ENCODE measurements around the gene TNFRSF11A.

Gene TNFRSF11A

DNA sequence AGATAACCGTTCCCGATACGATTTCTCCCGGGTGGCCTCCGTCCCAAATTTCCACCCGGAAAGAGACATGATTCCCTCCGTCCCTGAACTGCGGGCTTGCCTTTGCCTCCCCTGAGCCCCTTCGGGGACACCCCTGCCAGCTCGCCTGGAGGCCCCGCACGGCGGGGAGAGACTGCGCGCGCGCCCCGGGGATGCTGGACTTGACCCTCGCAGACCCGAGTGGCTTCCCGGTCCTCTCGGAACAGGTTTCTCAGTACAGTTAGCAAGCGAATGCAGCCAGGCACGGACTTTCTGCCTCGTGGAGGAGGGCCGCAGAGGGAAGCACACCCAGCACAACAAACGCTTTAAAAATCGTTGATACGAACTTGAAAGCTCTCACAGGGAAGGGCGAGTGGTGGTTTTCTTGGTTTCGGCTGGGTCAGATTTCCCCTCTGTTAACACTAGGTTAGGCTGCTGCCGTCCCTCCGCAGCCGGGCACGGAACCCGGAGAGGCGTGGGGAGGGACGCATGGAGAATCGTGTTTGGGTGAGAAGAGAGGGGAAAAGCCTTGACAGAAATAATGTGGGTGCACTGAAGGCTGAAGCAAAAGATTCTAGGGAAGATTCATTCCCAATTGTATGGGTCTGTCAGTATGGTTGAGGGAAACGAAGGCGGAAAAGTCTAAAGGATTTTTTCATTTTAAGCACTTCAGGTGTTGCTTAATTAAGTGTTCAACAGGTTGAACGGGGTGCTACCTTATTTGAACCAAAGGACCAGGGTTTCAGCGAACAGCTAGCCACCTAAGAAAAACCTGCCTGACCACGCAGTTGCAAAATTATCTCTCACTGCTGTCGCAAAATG, 916 bp downstream of the TNFRSF11A start:
- peak; percentile 21 to 82 (median 82) for DNase-seq

DNA sequence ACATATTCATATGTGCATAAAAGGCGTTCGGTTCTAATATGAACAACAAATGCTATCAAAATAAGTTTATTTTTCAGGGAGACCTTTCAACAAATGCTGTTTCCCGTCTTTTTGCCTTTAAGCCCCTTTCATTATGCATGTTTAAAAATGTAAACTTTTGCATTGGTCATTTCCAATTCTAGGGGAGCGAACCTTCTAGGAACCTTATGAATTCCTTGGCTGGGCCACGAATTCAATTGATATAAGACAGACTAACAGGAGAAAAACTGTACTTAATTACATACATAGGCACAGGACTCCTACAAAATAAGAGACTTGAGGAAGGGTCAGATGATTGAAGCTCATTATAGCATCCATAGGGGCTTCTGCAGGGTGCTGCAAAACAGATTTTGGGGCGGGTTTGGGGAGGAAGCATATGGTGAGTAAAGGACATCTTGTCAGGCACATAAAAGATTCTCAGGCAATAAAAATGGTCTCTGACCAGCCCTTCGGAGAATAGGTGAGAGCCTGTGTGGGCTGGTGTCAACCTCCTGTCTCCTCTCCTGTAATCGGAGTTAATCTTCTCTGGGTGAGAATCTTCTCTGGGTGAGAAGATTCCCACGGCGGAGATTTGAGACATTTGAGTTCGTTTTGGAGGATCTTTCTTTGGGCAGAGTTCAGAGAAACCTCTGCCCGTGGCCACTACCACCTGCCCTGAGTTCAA, 1.7 kb downstream of the TNFRSF11A start:
- DNase-seq: peak in 1 of 3 experiments; percentile 61

GRCh38 chr18:62327977-62328376, 2.9 kb downstream of the TNFRSF11A start:
- DNase-seq: no peak

DNA sequence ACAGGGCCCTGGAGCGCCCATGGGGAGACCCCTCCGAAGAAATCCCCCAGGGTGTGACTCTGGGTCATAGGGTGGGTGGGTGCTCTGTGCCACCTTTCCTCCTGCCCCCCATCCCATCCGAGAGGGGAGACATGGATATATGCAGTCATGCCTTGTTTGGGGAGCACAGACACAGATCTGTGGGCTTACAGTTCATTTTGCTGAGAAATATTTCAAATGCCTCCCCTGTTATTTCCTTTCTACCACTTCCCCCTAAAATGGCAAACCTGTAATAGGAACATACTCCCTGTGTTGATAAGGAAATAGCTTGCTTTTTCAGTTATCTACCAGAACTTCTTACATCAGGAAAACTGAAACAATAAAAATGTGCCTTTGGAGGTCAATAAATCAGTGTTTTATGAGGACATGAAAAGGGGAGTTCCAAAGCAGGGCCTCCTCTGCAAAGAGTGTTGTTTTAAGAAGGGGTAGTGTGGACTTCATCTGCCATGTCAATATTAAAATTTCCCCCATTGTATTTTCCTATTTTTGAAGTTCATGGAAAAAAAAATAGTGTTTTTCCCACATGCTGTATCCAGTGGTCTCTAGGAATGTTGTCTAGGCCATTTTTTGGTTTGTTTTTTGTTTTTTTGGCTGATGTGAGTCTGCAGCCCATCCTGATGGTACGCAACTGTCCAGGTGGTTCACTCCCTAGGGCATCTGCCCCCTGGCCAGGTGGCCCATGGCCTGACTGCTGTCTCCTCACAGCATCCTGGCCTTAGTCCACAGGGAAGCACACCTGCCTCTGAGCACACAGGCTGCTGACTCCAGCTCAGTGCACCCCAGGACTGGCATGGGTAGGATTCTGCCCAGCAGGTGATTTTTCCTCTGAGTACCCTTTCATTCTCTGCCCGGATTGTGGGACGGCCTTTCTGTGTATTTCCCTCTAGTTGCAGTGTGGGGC, 3.7 kb downstream of the TNFRSF11A start:
- peak in 2 of 3 experiments; percentile 26 to 52 for DNase-seq

- DNase-seq: no peak
Measured at GRCh38 chr18:62329691-62330454, 4.8 kb downstream of the TNFRSF11A start.

GRCh38 chr18:62330650-62331049, 5.5 kb downstream of the TNFRSF11A start:
- no peak for DNase-seq

- no peak for DNase-seq
Measured at GRCh38 chr18:62331581-62332356, 6.7 kb downstream of the TNFRSF11A start.

- DNase-seq: no peak
Measured at GRCh38 chr18:62332431-62332830, 7.3 kb downstream of the TNFRSF11A start.

DNA sequence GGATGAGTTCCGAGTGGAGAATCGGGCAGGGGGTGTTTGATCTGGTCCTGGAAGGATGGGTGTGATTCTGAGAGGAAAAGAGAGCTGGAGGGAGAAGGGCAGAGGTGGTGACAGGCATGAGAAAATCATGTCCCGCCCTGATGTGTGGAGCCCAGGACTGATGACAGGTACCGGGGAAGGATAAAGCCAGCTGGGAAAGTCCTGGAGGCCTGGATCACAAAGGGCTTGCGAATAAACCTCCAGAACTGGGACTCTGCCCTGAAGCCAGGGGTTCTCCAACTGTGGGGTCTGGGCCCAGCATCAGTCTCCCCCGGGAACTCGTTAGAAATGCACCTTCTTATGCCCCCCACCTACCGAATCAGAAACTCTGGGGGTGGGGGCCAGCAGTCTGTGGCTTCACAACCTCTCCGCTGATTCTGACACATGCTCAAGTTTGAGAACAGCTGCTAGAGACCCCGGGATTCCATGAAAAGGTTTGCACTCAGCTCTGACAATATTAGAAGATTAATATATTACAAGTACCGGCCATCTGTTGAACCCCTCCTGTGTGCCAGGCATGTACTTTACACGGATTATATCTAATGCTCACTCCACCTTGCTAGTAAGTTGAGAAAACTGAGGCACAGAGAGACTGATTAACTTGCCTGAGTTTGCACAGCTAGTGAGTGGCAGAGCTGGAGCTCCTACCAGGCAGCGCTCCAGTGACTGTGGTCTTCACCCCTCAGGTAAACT, 8.0 kb downstream of the TNFRSF11A start:
- no peak for DNase-seq

DNA sequence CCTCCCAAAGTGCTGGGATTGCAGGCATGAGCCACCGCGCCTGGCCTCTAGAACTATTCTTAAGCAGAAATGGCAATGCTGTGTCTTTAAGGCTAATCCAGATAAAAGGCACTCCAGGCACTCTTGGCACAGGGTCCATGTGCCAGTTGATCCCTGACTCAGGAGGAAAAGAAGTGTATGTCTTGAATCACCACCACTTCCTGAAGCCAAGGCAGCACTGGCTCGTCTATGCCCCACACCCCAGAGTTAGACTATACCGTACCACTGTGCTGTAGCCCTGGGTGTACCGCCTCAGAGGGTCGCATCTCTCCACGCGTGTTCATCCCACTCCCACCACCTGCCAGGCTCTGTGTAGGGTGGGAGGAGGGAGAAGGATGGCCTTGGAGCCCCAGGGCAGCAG, 9.0 kb downstream of the TNFRSF11A start:
- no peak for DNase-seq

DNA sequence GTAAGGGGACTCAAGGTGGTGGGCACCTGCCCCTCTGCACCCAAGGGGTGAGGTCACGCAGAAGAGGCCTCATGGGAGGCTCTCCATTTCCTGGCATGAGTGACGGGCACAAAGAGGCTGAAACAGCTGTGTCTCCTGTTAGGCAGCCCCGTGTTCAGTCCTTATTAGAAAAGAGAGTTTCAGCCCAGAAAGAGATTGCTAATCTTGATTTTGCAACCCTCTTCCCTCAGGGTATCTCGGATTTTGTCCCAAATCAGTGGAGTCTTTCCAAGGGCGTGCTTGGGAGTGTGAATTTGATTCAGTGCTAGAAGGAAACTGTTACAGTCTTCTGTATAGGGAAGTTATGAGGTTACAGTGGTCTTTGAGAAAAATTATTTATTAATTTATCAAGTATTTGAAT, 10.4 kb downstream of the TNFRSF11A start:
- DNase-seq: no peak

GRCh38 chr18:62336618-62337017, 11.5 kb downstream of the TNFRSF11A start:
- no peak for DNase-seq

DNA sequence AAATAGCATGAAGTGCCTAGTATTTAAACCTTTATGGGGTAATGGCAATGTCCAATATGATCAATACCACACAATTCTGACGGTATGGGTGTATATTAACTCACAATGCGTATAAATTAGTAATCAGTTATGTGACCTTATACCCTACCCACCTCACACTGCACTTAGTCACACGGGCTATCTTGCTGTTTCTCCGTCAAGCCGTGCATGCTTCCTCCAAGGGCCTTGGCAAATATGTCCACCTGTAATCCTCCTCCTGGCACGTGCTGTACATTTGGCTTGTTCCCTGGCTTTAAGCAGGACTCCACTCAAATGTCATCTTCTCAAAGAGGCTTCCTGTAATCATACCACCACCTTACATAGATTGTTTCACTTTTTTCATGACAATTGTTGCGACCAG, 12.2 kb downstream of the TNFRSF11A start:
- no peak for DNase-seq

DNA sequence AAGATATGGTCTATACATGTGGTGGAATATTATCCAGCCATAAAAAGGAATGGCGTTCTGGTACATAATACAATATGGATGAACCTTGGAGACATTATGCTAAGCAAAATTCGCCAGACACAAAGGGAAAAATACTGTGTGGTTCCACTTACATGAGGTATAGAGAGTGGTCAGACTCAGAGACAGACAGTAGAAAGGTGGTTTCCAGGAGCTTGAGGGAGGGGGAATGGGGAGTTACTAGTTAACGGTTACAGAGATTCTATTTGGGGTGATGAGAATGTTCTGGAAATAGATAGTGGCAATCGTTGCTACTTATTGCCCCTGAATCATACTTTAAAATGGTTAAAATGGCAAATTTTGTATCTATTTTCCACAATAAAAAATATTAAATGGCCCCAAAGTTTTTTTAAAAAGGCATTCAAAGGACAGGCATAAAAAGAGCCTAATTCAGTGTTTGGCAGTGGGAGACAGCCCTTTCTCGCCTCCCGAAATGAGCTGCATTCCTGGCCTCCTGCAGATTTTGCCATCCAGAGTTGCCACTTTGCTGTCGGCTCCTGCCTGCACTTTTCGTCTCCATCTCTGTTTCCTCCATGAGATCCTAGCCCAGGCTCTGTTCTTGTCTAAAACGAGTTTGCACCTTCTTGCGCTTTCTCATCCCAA, 13.5 kb downstream of the TNFRSF11A start:
- no peak for DNase-seq

- no peak for DNase-seq
Measured at GRCh38 chr18:62339106-62339988, 14.2 kb downstream of the TNFRSF11A start.

DNA sequence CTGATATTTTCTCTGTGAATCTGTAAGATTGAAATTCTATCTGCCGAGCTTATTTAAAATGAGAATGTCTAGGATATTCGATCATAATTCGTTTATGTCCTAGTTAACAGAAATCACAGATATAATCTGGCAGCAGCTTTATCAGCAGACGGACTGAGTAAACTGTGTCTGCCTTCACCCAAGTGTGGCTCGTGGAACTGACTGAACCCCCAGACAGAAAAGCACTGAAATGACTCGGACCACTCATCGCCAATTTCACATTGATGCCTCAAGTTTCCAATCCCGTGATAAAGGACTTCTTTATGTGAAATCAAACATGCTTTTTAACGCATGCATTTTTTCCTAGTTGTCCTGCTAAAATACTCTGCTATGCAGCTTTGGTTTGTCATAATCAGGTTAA, 15.9 kb downstream of the TNFRSF11A start:
- no peak for DNase-seq

DNA sequence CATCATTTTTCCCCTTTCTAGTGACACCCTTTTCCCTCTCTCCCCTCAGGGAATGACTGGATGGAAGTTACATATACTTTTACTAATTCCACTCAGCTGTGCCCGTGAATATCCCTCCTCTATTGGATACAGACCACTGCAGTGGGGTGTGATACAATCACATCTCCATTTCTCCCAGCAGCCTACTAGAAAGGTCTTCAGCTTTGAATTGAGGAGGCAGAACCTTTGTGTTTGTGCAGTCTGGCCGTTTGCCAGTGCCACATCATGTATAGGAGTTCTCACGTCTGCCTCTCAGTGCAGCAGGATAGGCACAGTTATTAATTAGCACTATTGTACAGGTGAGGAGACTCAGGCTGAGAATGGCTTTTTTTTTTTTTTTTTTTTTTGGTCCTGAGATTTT, 16.4 kb downstream of the TNFRSF11A start:
- DNase-seq: peak; percentile 32 to 91 (median 51)

DNA sequence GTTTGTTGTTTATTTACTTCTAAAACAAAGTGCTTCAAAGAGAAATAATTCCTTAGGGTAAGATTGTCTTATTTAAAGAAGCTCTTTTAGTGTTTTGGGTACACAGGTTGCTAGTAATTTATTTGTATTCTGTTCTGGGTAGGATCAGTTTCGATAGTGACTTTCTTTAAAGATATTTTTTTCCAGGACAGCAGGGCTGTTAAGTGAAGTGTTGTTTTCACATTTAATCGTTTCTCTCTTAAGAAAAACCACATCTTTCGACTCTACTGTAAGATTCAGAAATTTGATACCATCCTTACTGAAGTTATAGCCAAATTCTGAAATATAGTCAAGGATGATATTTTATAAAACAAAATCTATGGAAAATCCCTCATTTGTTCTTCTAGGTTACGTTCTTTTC, 17.8 kb downstream of the TNFRSF11A start:
- DNase-seq: no peak

GRCh38 chr18:62343316-62343715, 18.2 kb downstream of the TNFRSF11A start:
- peak in 1 of 3 experiments; percentile 23 for DNase-seq

All from NCI-H1417 (cell line).